SW 1271 (cell line): ENCODE measurements around the gene SALL3.

Source experiments
- DNase-seq, 2 experiments: peaks; one replicate each; lab custom pipeline; 2025; lab: John Stamatoyannopoulos, UW

Gene SALL3

DNA sequence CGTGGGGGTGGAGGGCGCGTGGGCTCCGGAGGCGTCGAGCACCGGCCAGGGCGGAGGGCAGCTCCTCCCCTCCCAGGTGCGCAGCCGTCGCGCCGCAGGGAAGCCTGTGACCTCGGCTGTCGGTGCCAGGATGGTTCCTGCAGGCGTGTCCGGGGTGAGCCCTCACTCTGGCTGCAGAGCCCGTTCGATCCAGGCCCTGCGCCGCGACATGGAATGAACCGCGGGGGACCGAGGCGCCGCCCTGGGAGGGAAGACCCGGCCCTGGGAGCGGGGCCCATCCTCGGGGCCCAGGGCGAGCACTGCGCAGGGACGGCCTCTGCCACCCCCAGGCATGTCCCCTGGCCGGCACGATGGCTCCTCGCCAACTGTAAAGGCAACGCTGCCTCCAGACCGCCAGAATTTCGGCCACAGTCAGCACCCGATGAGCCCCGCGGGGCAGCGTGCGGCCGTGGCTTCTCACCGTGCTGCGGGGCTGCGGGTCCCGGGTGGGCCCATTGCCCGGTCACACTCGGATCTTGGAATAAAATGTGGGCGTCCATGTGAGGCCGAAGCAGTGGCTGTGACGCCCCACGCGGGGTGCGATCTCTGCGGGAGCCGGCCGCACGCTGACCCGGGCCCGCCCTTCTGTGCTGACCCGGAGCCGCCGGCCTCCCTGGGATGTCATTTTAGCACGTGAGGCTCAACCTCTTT is 26.6 kb downstream of the SALL3 start:
- DNase-seq, result no peak

DNA sequence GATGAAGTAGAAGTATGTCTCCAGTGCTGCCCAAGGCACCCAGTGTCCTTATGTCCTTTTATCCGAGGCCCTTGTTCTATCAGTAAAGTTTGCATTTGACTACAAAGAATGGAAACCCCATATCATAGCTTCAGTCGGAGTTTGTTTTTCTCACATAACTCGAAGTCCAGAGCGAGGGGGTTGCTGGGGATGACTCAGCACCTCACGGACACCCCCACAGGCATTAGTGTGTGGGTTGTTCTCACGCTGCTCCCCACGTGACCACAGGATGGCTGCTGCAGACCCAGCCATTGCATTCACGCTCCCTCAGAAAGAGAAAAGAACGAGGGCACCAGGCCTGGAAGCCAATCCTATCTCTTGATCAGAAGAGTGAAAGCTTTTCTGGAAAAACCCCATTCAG is 27.8 kb downstream of the SALL3 start:
- no peak for DNase-seq

DNA sequence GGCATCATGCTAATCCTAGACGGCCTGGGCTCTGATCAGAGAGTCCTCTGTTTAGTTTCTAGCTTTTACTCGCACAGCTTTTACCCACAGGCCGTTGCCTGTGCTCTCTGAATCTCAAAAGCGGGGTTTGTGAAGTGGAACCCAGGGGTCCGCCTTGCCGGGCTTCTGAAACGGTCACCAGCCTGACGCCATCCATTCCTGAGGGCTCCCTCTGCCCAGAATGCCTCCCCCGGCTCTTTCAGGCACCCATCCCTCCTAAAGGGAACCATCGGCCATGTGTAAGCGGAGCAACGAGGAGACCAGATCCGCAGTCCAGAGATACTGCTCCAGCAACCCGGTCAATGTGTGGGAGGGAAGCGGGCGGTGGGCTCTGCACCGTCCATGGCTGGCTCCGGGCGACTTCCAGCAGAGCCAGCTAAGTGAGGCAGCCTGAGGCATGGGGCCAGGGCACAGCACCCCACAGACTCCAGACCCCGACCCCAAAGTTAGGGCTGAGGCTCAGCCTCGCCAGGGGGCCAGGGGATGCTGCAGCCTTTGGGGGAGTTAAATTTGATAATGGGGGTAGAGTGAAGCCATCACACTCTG is 28.8 kb downstream of the SALL3 start:
- no peak for DNase-seq

DNA sequence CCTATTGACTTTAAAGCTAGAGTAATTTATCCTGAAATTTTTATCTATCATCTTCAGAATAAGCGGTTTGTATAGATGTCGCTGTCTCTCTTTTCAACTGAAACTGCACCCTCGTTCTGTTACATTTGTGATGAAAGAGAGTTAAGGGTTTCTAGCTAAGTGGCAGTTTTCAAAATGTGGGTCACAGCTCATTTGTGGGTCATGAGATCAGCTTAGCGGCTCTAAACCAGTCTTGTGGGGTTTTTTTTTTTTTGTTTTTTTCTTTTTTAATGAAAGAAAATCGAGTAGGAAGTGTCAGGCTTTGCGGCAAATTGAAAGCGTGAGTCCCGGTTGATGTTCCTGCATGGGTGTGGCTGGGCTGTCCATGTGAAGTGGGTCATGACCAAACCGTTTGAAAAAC is 31.2 kb downstream of the SALL3 start:
- DNase-seq, result no peak

DNA sequence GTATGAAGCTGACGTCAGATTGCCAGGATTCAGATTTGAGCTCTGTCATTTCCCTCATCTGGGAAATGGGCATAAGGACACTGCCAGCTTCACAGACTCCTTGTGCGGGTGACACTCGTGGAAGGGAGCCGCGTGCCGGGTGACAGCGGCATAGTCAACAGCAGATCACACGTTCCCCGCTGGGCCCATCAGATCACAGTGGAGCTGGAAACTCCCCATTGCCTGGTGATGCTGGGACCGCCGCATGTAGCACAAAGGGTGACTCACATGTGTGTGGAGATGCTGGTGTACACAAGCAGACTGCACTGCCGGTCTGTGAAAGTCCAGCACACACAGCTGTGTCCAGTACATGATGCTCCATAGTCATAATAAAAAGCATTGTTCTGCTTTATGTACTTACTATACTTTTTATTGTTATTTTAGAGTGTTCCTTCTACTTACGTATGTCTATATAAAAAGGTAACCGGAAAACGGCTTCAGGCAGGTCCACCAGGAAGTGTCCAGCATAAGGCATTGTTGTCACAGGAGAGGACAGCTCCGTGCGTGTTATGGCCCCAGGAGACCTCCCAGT is 31.8 kb downstream of the SALL3 start:
- DNase-seq, result no peak

DNA sequence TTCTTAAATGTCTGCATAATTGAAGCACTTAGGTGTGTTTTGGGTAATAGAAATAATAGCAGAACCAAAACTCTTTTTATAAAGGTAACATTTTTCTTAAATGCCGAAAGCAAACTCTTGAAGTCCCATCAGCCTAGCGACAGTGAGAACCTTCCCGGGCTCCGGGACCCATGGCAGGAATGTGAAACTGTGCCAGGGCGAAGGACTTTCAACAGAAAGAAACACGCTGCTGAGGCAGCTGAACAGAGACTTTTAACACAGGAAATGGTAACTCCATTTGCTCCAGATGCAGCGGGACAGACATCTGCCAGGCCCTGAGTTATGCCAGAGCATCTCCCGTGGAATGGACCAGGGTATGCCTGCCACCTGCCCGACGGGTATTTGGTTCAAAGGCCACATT is 34.3 kb downstream of the SALL3 start:
- DNase-seq, result no peak

DNA sequence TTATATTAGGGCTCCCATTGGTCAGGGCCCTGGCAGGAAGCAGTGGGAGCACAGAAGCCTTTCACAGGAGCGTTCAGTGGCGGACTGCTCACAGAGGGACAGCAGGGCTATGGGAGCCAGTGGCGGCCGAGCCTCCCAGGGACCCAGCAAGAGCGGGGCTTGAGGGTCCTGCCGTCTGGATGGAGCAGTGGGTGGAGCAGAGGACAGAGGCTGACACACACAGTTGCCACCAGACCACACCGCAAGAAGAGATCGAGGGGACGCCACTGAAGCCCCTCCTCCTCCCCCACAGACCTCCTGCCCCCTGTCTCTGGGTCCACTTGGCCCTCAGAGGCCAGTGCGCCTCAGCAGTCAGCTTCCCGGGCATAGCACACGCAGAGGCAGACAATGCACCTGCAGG is 39.3 kb downstream of the SALL3 start:
- DNase-seq, result no peak

DNA sequence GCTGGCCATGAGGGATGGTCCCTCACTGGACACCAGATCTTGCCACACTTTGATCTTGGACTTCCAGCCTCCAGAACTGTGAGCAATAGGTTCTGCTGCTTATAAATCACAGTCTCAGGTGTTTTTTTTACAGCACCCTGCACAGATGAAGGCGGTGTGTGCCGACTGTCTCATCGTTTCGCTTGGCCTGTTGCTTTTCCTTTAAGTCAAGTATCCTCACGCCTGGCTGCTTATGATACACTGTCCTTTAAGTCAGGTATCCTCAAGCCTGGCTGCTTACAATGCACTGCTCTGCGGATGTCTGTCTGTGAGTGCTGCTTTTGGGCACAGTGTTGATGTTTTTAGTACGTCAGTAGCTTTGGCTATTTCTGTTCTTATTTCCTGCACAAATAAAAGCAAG is 40.3 kb downstream of the SALL3 start:
- DNase-seq, result no peak

DNA sequence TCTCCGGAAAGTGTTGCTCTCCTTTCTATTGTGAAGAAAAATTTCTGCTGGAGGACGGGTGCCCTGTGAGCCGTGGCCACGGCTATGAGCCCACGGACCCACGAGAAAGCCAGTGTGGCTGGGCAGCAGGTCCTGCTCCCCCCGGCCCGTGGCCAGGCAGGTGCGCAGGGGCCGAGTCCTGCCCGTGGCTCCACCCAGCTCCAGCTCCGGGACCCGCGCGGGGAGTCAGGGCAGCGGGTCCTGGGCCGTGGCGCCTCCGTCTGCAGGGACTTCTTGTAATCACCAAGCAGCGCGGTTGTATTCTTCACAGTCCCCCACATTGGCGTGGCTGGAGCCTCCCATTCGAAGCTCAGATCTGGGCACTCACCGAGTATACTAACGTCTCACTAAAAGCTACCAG is 43.0 kb downstream of the SALL3 start:
- DNase-seq, result no peak

DNA sequence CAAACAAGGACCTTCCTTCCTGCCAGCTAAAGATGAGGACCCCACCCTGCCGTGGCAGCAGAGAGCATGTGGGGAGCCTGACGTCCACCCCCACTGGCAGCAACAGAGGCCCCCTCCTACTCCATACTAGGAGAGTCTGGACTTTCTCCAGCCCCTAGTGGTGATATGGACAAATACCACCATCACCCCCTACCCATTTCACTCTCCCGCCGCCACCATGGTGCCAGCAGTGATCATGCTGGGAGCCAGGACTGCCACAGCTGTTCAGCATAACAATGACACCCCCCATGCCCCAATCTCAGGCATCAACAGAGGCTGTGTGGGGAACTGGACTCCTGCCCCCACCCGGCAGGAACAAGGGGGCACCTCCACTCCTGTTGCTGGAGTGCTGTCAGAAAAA is 46.9 kb downstream of the SALL3 start:
- DNase-seq, result no peak

DNA sequence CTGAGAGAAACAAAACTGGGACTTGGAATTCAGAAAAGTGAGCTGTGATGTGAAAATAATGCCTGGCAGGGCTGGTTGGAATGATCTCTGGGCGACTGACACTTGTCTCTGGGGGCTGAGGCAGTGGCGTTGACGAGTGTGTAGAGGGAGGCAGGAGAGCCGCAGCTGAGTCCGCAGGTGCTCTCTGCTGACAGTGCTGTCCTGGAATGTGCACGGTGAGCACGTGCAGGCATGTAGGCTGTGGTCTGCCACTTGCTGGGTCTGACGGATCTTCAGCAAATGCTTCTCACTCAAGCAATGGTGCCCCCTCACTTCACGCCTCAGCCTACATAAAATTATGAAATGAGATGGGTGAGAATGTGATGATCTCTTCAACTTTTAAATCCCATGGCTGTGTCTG is 51.1 kb downstream of the SALL3 start:
- no peak for DNase-seq

DNA sequence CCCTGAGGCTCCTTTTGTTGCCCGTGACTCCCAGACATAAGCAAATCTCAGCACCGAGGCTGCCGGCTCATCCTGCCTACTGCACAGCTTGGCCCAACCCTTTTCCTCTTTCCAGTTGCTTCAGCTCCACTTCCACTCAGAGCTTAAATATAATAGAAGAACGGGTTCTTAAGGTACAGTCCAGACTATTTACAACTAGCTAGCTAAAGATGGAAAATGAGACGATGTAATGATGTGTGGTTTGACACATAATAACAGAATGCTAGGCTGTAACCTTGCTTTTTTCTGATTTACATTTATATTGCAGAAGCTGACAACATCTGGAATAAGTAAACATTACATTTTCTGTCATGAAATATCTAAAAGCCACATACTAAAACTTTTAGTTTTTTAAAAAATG is 62.7 kb downstream of the SALL3 start:
- no peak for DNase-seq

DNA sequence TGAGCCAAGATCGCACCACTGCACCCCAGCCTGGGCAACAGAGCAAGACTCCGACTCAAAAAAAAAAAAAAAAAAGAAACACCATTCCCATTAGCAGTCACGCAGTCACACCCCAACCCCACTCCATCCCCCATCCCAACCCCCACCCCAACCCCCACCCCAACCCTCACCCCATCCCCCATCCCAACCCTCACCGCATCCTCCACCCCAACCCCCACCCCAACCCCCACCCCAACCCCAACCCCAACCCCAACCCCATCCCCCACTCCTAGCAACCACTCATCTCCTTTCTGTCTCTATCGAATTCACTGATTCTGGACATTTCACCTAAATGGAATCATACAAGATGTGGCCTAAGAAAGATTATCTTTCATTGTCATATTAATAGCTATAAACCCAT is 63.7 kb downstream of the SALL3 start:
- no peak for DNase-seq

DNA sequence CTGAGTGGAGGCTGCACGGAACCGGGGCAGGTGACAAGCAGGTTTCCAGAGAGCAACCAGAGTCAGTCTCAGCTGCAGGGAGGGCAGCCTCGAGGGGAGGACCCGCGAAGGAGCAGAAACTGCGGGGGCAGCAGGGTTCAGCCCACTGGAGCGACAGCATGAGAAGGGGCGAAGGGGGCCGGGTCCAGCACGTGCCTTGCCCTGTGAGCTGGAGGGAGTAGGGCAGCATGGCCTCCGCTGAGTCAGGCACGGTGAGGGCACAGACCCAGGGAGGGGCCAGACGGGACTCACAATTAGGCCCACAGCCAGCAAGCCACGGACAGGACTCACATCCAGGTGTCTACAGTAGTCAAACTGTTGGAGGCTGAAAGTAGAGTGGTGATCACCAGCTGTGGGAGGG is 66.9 kb downstream of the SALL3 start:
- no peak for DNase-seq

DNA sequence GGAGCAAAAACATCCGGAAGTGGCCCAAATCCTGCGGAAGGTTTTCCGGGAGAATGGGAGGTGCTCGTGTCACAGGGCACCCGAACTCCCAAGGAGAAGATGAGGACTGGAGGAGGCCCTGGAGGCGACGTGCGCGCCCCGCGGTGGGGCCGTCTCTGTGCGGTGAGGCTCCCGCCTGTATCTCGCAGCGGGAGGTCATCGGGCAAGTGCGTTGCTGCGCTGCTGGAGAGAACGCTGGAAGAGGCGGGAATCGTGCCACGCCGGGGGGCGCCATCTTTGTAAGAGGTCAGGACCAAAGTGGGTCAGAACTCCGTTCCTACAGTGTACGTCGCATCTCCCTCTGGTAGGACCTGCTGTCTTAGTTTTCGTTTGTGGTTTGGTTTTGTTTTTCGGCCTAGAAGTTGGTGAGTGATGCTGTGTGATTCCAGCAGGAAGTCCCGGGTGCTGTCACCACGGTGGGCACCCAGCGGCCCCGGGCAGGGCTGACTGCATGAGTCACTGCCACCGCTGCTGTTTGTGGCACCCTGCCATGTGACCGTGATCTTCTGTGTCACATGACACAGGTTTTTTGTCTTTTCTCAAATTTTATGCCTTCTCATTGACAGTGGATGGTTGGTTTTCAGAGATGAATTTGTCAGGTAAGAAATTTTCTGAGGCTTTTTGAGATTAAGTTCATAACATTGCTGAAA is 68.1 kb downstream of the SALL3 start:
- DNase-seq, result no peak

DNA sequence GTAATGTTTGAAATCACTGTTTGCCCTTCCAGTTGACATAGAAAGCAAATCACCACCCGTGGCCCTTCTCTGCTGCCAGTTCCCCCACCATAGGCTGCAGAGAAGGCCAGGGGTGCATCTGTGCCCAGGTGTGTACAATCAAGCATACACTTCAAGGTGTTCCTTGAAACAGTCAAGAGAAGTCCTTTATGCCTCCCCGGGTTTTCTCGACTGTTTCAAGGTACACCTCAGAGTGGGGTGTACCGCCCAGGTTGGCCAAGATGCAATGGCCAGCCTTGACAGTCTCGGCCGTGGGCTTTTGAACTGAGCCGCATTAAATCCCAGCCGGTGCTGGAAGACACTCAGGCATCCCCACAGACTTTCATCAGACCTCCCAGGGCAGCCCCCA is 68.6 kb downstream of the SALL3 start:
- no peak for DNase-seq

DNA sequence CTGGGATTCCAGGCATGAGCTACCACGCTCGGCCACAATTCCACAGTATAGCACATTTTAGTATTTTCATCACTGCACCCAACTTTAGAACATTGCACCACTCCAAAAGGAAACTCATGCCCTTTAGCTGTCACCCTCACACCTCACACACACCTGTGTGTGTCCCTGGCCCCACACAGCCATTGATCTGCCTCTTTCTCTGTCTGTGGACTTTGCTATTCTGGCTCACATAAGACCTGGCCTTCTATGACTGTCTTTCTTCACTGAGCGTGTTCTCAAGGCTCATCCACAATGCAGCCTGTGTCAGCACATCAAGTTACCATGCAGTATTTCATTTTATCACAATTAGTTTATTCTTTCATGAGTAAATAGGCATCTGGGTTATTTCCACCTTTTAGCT is 69.9 kb downstream of the SALL3 start:
- DNase-seq, result no peak
